ENCODE results near the gene CADM1. TPM values are rescaled to one million over a fixed set of nuclear protein-coding genes. Genes with fewer than 3 reads are reported as not detected.

Gene CADM1
- total and polyA plus RNA-seq, 2 donors (not counting 3 experiments of a cell fraction or from before 2014, with no cell fraction given) = 0.52 to 2.6 TPM

Small RNAs within 50 kb of the gene (small RNA-seq; reads per million reads assigned to genes)
- gene RF01293 (ENCODE audit: insufficient read depth, insufficient read length, low read depth, low replicate concordance) = not detected
